ENCODE data around the gene ATP5PF.
A peak's percentile ranks its signal among the peaks of the same experiment; 100 is the strongest.
"Not testable (repeated sequence)": the region's sequence is repeated elsewhere in the genome, so short reads cannot be mapped to it uniquely, and the experiment has no call there.

Gene ATP5PF

DNA sequence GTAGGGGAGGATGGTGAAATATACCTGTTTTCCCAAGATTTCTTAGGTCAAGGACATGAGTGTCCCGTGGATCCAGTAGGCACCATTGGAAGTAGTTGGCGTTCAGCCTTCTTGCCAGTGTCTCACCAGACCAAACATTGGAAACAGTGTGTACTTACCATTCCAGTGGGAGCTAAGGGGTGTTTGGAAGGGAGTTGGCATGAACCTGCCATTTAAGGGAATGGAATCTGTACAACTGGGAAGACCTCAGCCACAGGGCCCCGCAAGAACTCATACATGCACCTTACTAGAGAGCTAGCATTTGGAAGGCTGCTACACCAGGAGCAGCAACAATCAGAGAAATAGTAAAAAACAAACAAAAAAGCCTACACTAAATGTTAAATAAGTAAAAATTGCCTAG lies 12.7 kb downstream of the ATP5PF start:
- DNase-seq, result no peak

DNA sequence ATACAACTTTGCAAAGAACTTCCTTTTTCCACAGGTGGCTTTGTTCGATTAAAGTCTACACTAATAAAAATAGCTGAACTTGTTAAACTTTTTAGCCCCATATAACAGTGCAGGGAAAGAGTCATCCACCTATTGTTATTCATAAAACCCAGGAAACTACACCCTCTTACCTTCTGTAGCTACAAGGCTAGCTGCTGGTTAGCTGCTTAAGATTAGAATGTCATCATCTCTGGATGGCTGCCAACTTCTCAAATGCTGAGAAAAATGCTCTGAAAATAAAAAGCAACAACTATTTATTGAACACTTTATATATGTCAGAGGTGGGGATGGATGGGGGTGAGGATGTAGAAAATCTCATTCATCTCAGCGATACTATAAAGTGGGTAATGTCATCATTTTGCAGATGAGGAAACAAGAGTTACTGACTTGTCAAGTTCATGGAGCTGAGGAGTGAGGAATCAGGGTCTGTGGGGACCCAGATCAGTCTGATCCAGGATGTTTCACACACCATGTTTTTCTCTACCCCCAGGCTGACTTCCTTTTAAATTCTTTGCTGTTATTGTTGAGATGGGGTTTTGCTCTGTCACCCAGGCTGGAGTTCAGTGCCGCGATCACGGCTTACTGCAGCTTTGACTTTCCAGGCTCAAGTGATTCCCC lies 17.1 kb downstream of the ATP5PF start:
- DNase-seq, result no peak

- DNase-seq, result not testable (repeated sequence)
Observed at GRCh38 chr21:25714066-25714465, 20.6 kb downstream of the ATP5PF start.

DNA sequence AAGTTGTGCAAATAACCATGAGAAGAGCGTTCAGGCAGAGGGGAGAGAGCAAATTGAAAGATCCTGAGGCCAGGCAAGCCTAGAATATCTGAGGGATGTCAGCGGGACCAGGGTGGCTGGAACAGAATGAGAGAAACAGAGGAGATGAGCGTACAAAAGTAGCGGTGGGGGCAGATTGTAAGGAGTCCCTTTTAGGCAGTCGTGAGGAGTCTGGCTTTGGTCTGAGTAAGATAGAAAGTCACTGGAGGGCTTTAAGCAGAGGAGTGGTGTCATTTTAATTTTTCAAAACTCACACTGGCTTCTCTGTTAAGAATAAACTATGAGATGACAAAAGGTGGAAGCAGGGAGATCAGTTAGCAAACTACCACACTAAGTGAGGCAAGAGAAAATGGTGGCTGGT lies 24.2 kb downstream of the ATP5PF start:
- no peak for DNase-seq

DNA sequence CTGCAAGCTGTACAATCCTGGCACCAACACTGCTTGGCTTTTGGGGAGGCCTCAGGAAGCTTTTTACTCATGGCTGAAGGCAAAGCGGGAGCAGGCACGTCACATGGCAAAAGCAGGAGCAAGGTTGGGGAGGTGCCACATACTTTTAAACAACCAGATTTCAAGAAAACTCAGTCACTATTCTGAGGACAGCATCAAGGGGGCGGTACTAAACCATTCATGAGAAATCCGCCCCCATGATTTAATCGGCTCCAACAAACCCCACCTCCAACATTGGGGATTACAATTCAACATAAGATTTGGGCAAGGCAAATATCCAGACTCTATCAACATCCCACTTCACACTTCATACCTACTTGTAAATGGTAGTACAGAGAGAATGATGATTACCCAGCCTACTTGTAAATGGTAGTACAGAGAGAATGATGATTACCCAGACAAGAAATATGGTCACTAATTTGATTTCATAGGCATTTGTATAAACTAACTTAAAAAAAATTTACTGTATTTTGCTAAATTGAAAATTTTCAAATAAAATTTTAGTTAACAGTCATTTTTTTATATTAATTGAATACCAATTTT lies 24.9 kb downstream of the ATP5PF start:
- DNase-seq, result no peak

GRCh38 chr21:25708467-25709065 lies 26.1 kb downstream of the ATP5PF start:
- peak; percentile 4 for DNase-seq

DNA sequence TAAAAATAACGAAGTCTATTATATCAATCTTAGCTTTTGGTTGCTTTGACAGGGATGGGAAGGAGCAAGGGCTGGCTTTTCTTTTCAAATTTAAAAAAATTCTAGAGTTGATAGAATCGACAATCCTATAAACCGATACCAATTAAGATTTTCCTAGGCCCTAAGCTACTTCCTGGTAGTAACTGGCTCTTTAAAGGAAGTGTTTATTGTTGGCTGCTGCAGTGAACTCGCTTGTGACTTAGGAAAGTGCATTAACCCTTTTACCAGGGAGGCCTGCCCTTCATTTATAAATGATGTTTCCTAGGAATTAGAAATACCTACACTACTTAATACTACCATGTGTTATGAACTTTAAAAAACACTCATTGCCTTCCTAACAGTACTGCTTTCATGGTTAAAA lies 33.2 kb downstream of the ATP5PF start:
- no peak for DNase-seq

DNA sequence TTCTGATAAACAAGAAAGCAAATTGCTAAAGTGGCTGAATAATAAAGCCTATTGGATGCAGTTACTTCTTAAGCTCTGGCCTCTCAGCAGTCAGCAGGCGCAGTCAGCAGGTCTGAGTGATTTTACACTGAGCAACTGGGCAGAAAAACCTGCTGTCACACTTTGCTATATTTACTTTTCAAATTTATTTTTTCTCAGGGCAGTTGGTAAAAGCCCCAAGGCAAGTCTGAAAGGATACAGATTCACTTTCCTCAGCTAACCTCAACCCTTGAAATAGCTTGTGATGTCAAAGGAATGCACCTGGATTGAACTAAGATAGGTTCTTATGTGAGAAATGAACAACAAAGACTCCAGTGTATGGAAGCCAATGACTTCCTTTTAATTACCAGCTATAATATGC lies 34.0 kb downstream of the ATP5PF start:
- no peak for DNase-seq

DNA sequence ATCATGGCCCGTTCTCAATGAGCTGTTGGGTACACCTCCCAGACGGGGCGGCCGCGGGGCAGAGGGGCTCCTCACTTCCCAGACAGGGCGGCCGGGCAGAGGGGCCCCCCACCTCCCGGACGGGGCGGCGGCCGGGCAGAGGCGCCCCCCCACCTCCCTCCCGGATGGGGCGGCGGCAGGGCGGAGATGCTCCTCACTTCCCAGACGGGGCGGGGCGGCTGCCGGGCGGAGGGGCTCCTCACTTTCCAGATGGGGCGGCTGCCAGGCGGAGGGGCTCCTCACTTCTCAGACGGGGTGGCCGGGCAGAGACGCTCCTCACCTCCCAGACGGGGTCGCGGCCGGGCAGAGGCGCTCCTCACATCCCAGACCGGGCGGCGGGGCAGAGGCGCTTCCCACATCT lies 39.2 kb downstream of the ATP5PF start:
- not testable (repeated sequence) for DNase-seq

- no peak for DNase-seq
Observed at GRCh38 chr21:25691976-25692375, 42.7 kb downstream of the ATP5PF start.

GRCh38 chr21:25689226-25689625 lies 45.5 kb downstream of the ATP5PF start:
- DNase-seq, result no peak

DNA sequence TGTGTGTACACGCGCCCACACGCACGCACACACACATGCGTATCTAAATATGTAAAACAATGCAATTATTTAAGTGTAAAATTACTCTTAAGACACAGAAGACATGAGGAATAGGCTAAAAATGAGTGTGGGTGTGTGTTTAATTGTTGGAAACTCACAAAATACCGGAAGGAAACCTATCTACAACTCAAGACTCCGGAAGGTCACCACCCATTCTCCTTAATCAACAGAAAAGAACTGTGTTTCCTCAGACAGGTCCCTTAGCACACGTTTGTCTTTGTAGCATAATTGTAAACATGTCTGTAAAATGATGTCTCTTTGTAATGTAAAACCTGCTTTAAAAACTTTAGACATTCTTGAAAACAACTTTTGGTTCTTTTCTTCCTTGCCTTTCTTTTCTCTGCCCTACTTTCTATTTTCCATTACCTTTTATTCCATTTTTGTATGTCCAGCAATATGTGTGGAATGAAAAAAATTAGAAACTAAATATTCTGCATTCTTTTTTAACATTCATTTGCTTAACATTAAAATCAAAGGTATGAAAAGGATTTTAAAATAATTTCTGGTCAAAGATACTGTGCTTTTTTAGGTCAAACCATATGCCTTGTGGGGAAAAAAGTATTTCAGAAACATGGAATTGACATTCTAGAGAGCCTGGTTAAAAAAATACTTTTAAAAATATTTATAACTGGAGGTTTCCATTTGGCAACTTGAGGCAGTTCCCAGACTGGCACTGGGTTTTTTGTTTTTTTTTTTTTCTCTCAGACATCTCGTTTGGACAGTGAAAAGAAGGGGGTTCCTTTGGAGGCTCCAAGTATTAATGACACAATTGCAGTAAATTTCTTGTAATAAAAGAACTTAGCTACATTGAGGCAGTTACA lies 46.2 kb downstream of the ATP5PF start:
- DNase-seq, result no peak

GRCh38 chr21:25687787-25688186 lies 46.9 kb downstream of the ATP5PF start:
- no peak for DNase-seq

DNA sequence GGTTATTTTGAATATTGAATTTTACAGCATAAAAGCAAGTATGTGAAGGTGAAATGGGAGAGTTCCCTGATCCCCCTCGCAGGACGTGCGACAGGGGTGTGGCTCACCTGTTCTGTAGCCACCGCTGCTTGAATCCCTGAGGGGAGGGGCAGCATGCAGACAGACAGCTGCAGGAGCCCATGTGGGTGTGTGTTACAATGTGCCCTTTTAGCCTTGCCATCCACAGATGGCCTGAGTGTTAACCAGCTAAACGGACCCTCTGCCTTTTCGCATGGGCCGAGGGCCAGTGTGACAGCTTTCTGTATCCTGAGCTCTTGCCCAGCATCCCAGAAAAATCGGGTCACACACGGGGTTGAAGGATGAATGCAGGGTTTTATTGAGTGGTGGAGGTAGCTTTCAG lies 52.3 kb downstream of the ATP5PF start:
- no peak for DNase-seq

DNA sequence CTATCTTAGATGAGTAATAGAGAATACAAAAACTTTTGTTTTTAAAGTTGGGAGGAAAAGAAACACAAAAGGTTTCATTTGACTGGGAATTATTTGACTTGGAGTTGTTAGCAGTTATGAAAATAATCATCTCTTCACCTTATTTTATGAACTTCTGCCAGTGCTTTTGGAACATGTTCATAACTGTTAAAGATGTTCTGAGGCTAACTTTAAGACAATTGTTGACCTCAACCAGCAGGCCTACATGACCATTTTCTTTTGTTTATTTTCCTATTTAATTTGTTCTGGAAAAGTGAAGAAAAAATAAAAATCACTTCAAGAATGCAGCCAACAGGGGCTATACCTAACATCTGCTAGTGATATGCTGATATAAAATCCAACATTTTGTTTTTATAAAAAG lies 58.3 kb downstream of the ATP5PF start:
- DNase-seq, result no peak
